Activated B cell treated with CpG ODN at 0.5 μM for 24 hours (primary cell): ENCODE data around the gene RBMS3. TPM values are rescaled to one million over a fixed set of nuclear protein-coding genes. Genes with fewer than 3 reads are reported as not detected.

Experiments used
- ATAC-seq: fragments of 200-7000 bp; cut with Tn5 transposase; one replicate; pipeline ENCODE4 v1.10.0; 2021; ENCODE audit warnings: low read depth, mild to moderate bottlenecking, moderate library complexity
- CTCF ChIA-PET: fragments of 350-600 bp; sonication (Branson Sonifier 250); formaldehyde crosslinking; loops from one replicate; lab custom pipeline; 2021; ENCODE audit warnings: antibody characterized with exemption; lab: Charles Lee
- POLR2A ChIA-PET: fragments of 350-600 bp; sonication (Branson Sonifier 250); formaldehyde crosslinking; loops from one replicate; lab custom pipeline; 2021; ENCODE audit warnings: antibody characterized with exemption; lab: Charles Lee
- DNase-seq: peaks from one replicate; pipeline ENCODE4 v3.0.0; 2022
- H3K27ac Mint-ChIP-seq: one replicate; pipeline ENCODE4 v1.8.0; 2020; ENCODE audit warnings: mixed read lengths
- H3K27me3 Mint-ChIP-seq: one replicate; pipeline ENCODE4 v1.8.0; 2021; ENCODE audit warnings: mixed read lengths
- H3K36me3 Mint-ChIP-seq: one replicate; pipeline ENCODE4 v1.8.0; 2021; ENCODE audit warnings: low read depth, mixed read lengths
- H3K4me1 Mint-ChIP-seq: one replicate; pipeline ENCODE4 v1.8.0; 2021; ENCODE audit warnings: mixed read lengths
- H3K4me3 Mint-ChIP-seq: one replicate; pipeline ENCODE4 v1.8.0; 2020; ENCODE audit warnings: mild to moderate bottlenecking, mixed read lengths
- H3K9me3 Mint-ChIP-seq: one replicate; pipeline ENCODE4 v1.8.0; 2020; ENCODE audit warnings: mixed read lengths
- CTCF ChIP-seq: fragments of 200-600 bp; IDR thresholded peaks from one replicate; pipeline ENCODE4 v1.8.0; 2022; ENCODE audit warnings: antibody characterized with exemption, mild to moderate bottlenecking
- intact Hi-C: fragments of 100-400 bp; cut with micrococcal nuclease; formaldehyde crosslinking; loops from one replicate; pipeline ENCODE4 v1.15.1; 2024
- total RNA-seq: library from RNA; stranded (reverse); gene quantifications from 2 replicates; pipeline ENCODE4 v1.2.3, GENCODE V29; 2022

RBMS3 gene
- total RNA-seq, 1 donor from 2014 or later = 0.31 TPM

- no peaks in the 10 kb centered on the region for H3K36me3 Mint-ChIP-seq
- H3K27me3 Mint-ChIP-seq = peaks cover 2% of the 10 kb centered on the region
- no peak overlapping the region for H3K27ac Mint-ChIP-seq
- POLR2A ChIA-PET = no interaction called here
- CTCF ChIA-PET = interaction anchor here (1.5 to 2.7 kb wide), 2 partner anchors 187 to 1121 kb away, joined by 7 to 18 read pairs; no protein-coding TSS in a partner anchor
- H3K9me3 Mint-ChIP-seq = no peaks in the 10 kb centered on the region
- no peak for TF ChIP-seq CTCF
- DNase-seq (no peak), ATAC-seq (no peak)
- no peak overlapping the region for H3K4me3 Mint-ChIP-seq
- H3K4me1 Mint-ChIP-seq = no peaks in the 10 kb centered on the region
- intact Hi-C loops = loop anchor here (10.0 kb wide), 2 partner anchors 683 to 1433 kb away; no protein-coding TSS in a partner anchor
Measured at GRCh38 chr3:30011237-30011803, 730.4 kb downstream of the RBMS3 start.

- H3K27me3 Mint-ChIP-seq = peaks cover 2% of the 10 kb centered on the region
- no peaks in the 10 kb centered on the region for H3K9me3 Mint-ChIP-seq
- no peak overlapping the region for H3K4me3 Mint-ChIP-seq
- H3K27ac Mint-ChIP-seq = no peak overlapping the region
- H3K36me3 Mint-ChIP-seq = no peaks in the 10 kb centered on the region
- no peak for DNase-seq
- no peak for ATAC-seq
- ChIA-PET POLR2A (no interaction called here), CTCF (interaction anchor here (0.6 to 2.7 kb wide), 11 partner anchors 9 to 1119 kb away, joined by 3 to 18 read pairs (median 4); no protein-coding TSS in a partner anchor)
- H3K4me1 Mint-ChIP-seq = no peaks in the 10 kb centered on the region
- TF ChIP-seq CTCF = no peak
- intact Hi-C loops = loop anchor here (1.0 to 10.0 kb wide), 4 partner anchors 186 to 1432 kb away; no protein-coding TSS in a partner anchor
Measured at GRCh38 chr3:30012941-30013543, 732.2 kb downstream of the RBMS3 start.

DNA sequence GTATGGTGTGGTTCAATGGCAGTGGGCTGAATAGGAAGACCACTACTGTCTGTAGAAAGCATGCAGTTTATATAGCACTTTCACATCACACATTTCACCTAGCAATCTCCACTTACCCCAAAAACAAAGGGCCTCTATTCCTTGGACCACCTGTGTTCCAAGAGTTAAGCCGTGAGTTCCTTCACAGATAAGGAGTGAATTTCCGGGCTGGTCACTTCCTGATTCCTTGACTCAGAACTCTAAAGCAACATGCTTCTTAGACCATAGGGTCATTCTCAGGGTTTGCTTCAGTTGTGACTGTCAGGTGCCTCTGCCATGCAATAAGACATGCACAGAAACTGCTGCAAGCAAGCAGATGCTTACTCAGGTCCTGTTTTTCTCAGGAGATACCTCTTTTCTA is 737.0 kb downstream of the RBMS3 start:
- H3K9me3 Mint-ChIP-seq = no peaks in the 10 kb centered on the region
- CTCF ChIA-PET = interaction anchor here (0.6 kb wide), 1 partner anchor 17 kb away, joined by 3 read pairs; no protein-coding TSS in a partner anchor

DNA sequence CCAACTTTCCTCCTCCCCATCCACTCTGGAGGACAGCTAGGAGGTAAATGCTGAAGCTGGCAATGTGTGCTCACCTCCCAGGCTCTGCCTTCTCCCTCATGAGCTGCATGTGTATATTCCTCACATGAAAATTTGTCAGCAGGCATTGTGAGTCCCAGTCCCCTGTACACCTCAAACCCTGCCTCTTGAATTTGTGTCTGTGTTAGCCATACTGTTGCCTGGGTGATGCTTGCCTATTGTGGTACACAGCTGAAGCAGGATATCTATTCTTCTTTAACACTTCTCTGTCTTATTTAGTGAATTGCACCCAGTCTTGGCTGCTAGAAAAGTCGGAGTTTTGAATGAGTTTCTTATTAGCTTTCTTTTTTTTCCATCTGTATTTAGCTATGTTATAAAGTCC is 739.5 kb downstream of the RBMS3 start:
- no peak for TF ChIP-seq CTCF
- Mint-ChIP-seq H3K27me3 (peaks cover 8% of the 10 kb centered on the region), H3K4me1 (no peaks in the 10 kb centered on the region), H3K27ac (no peak overlapping the region), H3K4me3 (no peak overlapping the region), H3K36me3 (no peaks in the 10 kb centered on the region), H3K9me3 (no peaks in the 10 kb centered on the region)
- intact Hi-C loops = no loop called here
- ChIA-PET POLR2A (no interaction called here), CTCF (no interaction called here)
- no peak for ATAC-seq
- DNase-seq = no peak

More for the DNA sequence above, 737.0 kb downstream of the RBMS3 start:
- Mint-ChIP-seq H3K4me1 (no peaks in the 10 kb centered on the region), H3K27ac (no peak overlapping the region), H3K4me3 (no peak overlapping the region), H3K36me3 (no peaks in the 10 kb centered on the region), H3K27me3 (peaks cover 8% of the 10 kb centered on the region)
- DNase-seq = no peak
- POLR2A ChIA-PET = no interaction called here
- intact Hi-C loops = loop anchor here (10.0 kb wide), 2 partner anchors 677 to 1427 kb away; no protein-coding TSS in a partner anchor
- ATAC-seq = no peak
- TF ChIP-seq CTCF = no peak

- ChIA-PET CTCF (no interaction called here), POLR2A (no interaction called here)
- no peak for DNase-seq
- Mint-ChIP-seq H3K36me3 (no peaks in the 10 kb centered on the region), H3K4me1 (no peaks in the 10 kb centered on the region), H3K27me3 (peaks cover 12% of the 10 kb centered on the region), H3K9me3 (no peaks in the 10 kb centered on the region), H3K27ac (no peak overlapping the region), H3K4me3 (no peak overlapping the region)
- intact Hi-C loops = no loop called here
- no peak for ATAC-seq
- TF ChIP-seq CTCF = no peak
Measured at GRCh38 chr3:30024466-30024865, 743.6 kb downstream of the RBMS3 start.
